A673 (cell line): Measurements from ENCODE around the gene FAM168A.

Experiments used
- CTCF ChIP-seq: fragments of 300-800, 200-600 bp; sonication (generic); conservative IDR thresholded peaks from 2 replicates; pipeline ENCODE4 v1.5.1; 2017; ENCODE audit warnings: low read depth, mild to moderate bottlenecking, antibody characterized with exemption, low read length, moderate library complexity, mixed read lengths
- EZH2 ChIP-seq: fragments of 200-600 bp; sonication (generic); IDR thresholded peaks from 2 replicates; pipeline ENCODE4 v1.6.1; 2017; ENCODE audit warnings: borderline replicate concordance, low read depth, mild to moderate bottlenecking, mixed read lengths, antibody characterized with exemption, low read length; ENCODE audit not compliant: poor library complexity, severe bottlenecking

- TF ChIP-seq EZH2 (no peak), CTCF (no peak)
These were observed 84.2 kb downstream of the FAM168A start for GRCh38 chr11:73513707-73514106.
